GM19397 (cell line): ENCODE measurements around the gene TDRD10.

Source experiments
- ATAC-seq: cut with Tn5 transposase; IDR thresholded peaks from one replicate; pipeline ENCODE4 v1.9.1; 2021; ENCODE audit warnings: mild to moderate bottlenecking, moderate library complexity; ENCODE audit not compliant: unreplicated experiment

Gene TDRD10

GRCh38 chr1:154502066-154502743, at the start of gene TDRD10, which contains the start of gene SHE:
Gene TDRD10, plus strand, starts transcription at chr1:154502219. Its CDS starts 4,685 bp downstream, at chr1:154506904.
Gene SHE, minus strand, starts transcription at chr1:154502412. Its CDS starts 386 bp downstream, at chr1:154502026.
- ATAC-seq = no peak

- ATAC-seq = no peak
Observed at GRCh38 chr1:154453161-154453560, 48.9 kb upstream of the TDRD10 start.

- no peak for ATAC-seq
Observed at GRCh38 chr1:154453574-154454352, 48.3 kb upstream of the TDRD10 start.

- no peak for ATAC-seq
Observed at GRCh38 chr1:154454386-154455120, 47.5 kb upstream of the TDRD10 start.

- ATAC-seq = no peak
Observed at GRCh38 chr1:154456631-154457030, 45.4 kb upstream of the TDRD10 start.

GRCh38 chr1:154459080-154459479, 42.9 kb upstream of the TDRD10 start:
- no peak for ATAC-seq

GRCh38 chr1:154460695-154461260, 41.2 kb upstream of the TDRD10 start:
- ATAC-seq = no peak

- ATAC-seq = no peak
Observed at GRCh38 chr1:154463512-154463990, 38.5 kb upstream of the TDRD10 start.

- ATAC-seq = no peak
Observed at GRCh38 chr1:154465621-154466195, 36.3 kb upstream of the TDRD10 start.

GRCh38 chr1:154466206-154466605, 35.8 kb upstream of the TDRD10 start:
- no peak for ATAC-seq

- no peak for ATAC-seq
Observed at GRCh38 chr1:154466921-154467417, 35.0 kb upstream of the TDRD10 start.

GRCh38 chr1:154467434-154468102, 34.5 kb upstream of the TDRD10 start:
- no peak for ATAC-seq

- ATAC-seq = no peak
Observed at GRCh38 chr1:154468535-154469250, 33.3 kb upstream of the TDRD10 start.

GRCh38 chr1:154469844-154470560, 32.0 kb upstream of the TDRD10 start:
- ATAC-seq = no peak

- ATAC-seq = no peak
Observed at GRCh38 chr1:154471304-154471703, 30.7 kb upstream of the TDRD10 start.

GRCh38 chr1:154474802-154475201, 27.2 kb upstream of the TDRD10 start:
- no peak for ATAC-seq

GRCh38 chr1:154476791-154477190, 25.2 kb upstream of the TDRD10 start:
- no peak for ATAC-seq

- ATAC-seq = no peak
Observed at GRCh38 chr1:154478013-154478412, 24.0 kb upstream of the TDRD10 start.

GRCh38 chr1:154478639-154479038, 23.4 kb upstream of the TDRD10 start:
- no peak for ATAC-seq
